HTR-8/SVneo (cell line): ENCODE data around the gene GRIN2C.

Experiments used
- DNase-seq: peaks from one replicate; pipeline ENCODE4 v3.0.0; 2011; ENCODE audit warnings: low spot score, mixed read lengths; ENCODE audit not compliant: insufficient read length
- FAIRE-seq: peaks from 2 replicates; lab custom pipeline; 2011; peaks lifted over from hg19 to GRCh38; lab: Jason Lieb, UNC

GRIN2C gene

DNA sequence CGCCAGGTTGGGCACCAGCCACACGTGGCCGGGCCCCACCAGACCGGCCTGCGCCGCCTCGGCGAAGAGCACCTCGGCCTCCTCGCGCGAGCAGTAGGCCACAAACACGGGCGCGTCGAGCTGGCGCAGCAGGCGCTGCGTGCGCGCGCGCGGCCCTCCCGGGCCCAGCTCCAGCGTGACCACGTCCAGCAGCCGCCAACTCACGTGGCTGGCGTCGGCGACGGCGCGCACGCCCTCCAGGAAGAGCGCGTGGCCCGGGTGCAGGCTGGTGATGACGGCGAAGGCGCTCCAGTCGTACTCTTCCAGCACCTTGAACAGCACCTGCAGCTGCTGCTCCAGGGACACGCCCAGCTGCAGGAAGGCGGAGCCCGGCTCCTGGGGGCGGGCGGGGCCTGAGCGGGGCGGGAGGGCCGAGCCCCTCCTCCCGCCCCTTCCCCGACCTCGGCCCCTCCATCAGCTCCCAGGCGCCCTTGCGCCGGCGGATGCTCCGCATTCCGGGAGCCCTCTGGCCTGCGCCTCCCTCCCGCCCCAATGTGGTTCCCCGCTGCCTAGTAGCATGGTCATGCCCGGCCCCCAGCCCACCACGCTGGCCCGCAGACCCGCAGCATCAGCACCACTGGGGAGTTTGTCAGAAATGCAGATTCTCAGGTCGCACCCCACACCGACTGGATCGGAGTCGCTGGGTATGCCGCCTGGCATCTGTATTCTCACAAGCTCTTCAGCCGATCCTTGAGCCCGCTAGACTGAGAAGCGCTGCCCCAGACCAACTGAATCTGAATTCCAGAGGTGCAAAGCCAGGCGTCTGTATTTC lies 7.2 kb downstream of the GRIN2C start:
- no peak for DNase-seq

GRCh38 chr17:74851612-74852236 lies 8.0 kb downstream of the GRIN2C start:
- DNase-seq = no peak
- FAIRE-seq = no peak

More for the DNA sequence above, 7.2 kb downstream of the GRIN2C start:
- FAIRE-seq = no peak

DNA sequence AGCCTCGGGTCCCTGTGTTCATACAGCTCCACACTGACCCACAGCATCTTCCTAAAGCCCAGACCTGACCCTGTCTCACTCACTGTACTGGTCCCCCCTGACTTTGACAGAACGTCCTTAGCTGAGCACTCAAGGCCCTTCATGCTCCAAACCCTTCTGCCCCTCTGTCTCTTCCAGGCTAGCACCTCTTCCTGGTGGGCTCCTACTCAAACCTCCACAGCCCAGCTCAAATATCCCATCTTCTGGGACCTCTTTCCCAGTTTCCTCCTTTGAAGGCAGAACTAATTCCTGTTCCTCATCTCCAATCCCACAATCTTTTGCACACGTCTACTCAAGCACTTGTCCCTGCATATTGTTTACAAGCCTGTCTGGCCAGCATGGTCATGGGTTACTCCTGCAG lies 8.8 kb downstream of the GRIN2C start:
- DNase-seq (no peak), FAIRE-seq (no peak)

- DNase-seq = no peak
- no peak for FAIRE-seq
Measured at GRCh38 chr17:74850310-74850709, 9.4 kb downstream of the GRIN2C start.

GRCh38 chr17:74848656-74849399 lies 10.9 kb downstream of the GRIN2C start:
- FAIRE-seq = no peak
- DNase-seq = no peak

DNA sequence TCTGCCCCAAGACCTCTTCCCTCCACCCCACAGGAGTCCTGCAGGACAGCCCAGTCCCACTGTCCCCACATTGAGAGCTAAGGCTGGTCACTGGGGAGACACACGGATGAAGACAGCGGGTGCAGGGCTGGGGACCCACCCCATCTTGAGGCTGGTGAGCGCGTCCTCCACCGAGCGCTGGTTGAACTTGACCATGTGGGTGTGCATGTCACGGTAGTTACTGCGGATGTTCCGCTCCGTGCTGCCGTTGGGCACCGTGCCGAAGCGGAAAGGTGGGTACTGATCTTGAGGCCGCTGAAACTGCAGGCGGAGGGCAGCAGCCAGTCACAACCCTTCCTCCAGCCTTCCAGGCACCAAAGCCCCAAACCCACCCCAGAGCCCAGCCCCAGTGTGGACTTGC lies 13.1 kb downstream of the GRIN2C start:
- FAIRE-seq (no peak), DNase-seq (no peak)

DNA sequence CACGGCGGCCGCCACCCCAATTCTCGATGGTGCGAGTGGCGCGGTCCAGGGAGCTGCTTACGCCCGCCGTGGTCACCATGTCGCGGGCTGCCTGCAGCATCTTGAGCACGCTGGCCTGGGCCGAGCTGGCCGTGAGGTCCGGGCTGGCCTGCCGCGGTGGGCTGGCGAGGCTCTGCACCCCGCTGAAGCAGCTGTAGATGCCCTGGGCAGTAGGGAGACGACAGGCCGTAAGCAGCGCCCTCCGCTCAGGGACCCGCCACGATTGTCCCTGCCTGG lies 16.4 kb downstream of the GRIN2C start:
- no peak for FAIRE-seq
- no peak for DNase-seq

DNA sequence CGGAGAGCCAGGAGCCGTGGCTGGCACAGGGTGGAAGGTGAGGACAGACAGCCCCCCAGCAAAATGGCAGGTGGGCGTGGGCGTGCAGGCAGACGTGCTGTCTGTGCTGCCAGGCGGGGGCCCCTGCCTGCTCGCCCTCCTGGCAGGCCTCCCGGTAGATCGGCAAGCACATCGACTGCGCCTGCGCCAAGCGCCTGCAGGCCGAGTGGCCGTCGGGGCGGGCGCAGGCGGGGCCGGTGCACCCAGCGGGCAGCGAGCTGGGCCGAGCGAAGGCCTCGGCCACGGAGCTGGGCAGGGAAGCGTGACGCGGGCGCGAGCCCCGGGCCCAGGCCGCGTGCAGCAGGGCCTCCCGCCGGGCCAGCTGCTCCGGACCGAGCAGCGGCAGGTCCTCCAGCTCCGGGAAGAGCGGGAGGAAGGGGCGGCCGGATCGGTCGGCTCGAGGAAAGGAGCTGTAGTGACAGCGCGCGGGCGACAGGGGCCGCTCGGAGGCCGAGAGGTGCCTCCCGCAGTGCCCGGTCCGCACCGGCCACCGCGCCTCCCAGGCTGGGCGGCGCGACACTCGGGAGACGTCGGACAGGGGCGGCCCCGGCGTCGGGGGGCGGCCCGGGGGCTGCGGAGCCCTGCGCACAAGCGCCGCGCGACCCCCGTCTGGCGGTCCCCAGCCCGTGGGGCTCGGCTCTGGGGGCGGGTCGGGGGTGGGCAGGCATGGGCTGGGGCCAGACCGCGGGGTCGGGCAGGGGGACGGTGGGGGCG lies 16.9 kb downstream of the GRIN2C start:
- DNase-seq (peak; percentile 88), FAIRE-seq (peak; percentile 87)

- peak; percentile 65 for FAIRE-seq
- peak; percentile 28 for DNase-seq
Measured at GRCh38 chr17:74842146-74842598, 17.5 kb downstream of the GRIN2C start.

- FAIRE-seq (no peak), DNase-seq (no peak)
Measured at GRCh38 chr17:74840989-74841666, 18.6 kb downstream of the GRIN2C start.

- DNase-seq (no peak), FAIRE-seq (no peak)
Measured at GRCh38 chr17:74839990-74840852, 19.5 kb downstream of the GRIN2C start.

GRCh38 chr17:74838274-74838673 lies 21.4 kb downstream of the GRIN2C start:
- FAIRE-seq = no peak
- DNase-seq = no peak

- no peak for DNase-seq
- no peak for FAIRE-seq
Measured at GRCh38 chr17:74836691-74837467, 22.8 kb downstream of the GRIN2C start.

GRCh38 chr17:74836191-74836590 lies 23.5 kb downstream of the GRIN2C start:
- FAIRE-seq = no peak
- DNase-seq = no peak

DNA sequence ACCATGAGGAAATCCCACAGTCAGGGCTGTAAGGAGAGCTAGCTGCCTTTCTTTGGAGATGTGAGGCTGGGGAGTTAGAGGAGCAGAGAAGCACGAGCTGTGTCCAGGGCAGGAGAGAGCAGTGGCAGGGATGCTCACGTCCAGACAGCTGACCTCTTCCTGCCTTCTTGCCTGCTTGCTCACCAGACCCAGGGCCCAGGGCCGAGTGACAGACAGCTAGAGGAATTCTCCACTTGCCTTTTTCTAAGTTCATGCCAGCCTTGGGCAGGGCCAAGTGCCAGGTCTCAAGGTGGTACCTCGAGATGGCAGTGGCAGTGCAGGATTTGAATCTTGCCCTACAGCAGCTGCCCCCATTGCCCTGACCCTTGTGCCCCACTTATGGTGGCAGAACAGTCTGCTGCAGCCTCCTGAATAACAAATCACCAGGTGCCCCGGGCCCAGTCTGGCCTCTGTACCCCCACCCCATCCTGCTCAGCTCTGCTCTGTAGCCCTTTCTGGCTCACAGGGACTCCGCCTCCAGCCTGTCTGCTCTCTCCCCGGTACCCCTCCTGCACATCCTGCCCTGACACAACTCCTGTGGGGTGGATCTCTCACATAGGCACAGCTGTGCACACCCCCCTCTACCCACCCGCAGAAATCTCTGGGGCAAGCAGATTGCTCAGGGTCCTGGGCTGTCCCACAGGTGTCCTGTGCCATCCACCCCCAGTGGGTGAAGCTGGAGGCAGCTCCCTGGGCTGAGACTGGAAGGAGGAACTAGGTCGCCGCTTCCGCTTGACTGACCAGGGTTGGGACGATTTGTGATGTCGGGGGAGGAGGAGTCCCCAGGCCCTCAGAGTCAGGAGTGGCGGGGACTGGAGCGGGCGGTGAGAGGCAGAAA lies 25.9 kb downstream of the GRIN2C start:
- DNase-seq = no peak
- no peak for FAIRE-seq

- DNase-seq (no peak), FAIRE-seq (no peak)
Measured at GRCh38 chr17:74832421-74832820, 27.3 kb downstream of the GRIN2C start.

GRCh38 chr17:74831444-74832146 lies 28.1 kb downstream of the GRIN2C start:
- no peak for DNase-seq
- no peak for FAIRE-seq
